Left lobe of liver (tissue), 2 donors: ENCODE results near the gene PRDX3. TPM values are rescaled to one million over a fixed set of nuclear protein-coding genes. Genes with fewer than 3 reads are reported as not detected.
A peak's percentile ranks its signal among the peaks of the same experiment; 100 is the strongest.

ENCODE experiments used
- ATAC-seq: fragments of 200-7000 bp; cut with Tn5 transposase; one replicate; pipeline ENCODE4 v1.9.1; 2020; ENCODE audit warnings: mild to moderate bottlenecking, moderate library complexity
- DNase-seq: peaks from one replicate; pipeline ENCODE4 v3.0.0-alpha.2; 2020; ENCODE audit warnings: low spot score
- total RNA-seq: library from RNA; stranded (reverse); gene quantifications from one replicate; pipeline ENCODE4 v1.2.1, GENCODE V29; 2021
- donor health status: DM: no; HTN: no; CAD: no; lungs with moderate emphysema.
- donor health status: DM: no; HTN: yes; CAD: no.

PRDX3 gene
- total RNA-seq, 1 donor from 2014 or later: 157 TPM

DNA sequence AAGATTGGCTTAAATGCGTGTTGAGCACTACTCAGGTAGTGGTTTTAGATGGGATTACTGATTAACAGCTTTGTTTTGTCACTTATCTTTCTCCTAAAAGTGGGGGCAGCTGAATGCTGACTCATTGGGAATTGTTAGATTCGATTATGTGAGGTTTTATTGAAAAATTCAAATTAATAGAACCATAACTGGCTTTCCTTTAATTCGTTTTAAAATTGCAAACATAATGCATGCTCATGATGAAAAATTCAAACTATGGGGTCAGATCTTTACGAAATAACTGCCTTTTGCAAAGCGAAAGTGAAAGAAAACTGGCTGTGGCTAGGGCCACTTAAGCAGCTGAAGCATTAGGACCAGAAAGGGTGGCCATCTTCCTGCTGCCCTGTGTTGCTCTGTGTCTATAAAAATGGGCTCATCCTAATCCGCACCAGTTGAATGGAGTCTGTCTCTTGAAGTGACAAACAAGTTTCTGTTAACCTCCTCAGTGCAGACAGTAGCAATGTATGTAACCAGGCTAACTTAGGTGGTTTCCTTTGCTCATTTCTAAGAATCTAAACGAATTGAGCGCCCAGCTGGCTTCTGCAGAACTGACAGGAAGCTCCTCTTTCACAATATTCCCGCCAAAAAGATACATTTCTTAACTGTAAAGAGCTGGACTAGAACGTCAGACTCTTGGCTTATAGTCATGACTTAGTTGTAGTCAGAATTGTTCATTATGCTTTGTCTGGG, 46.9 kb downstream of the PRDX3 start:
- peak; percentile 66 for ATAC-seq
- no peak for DNase-seq

- DNase-seq (no peak), ATAC-seq (no peak)
These were observed 48.9 kb downstream of the PRDX3 start for GRCh38 chr10:119129721-119130120.

DNA sequence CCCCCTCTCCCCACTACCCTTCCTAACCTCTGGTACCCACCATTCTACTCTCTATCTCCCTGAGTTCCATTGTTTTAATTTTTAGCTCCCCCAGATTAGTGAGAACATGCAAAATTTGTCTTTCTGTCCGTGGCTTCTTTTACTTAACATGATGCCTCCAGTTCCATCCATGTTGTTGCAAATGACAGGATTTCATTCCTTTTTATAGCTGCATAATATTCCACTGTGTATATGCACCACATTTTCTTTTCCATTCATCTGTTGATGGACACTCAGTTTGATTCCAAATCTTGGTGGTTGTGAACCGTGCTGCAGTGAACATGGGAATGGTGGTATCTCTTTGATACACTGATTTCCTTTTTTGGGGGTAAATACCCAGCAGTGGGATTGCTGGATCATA, 52.7 kb downstream of the PRDX3 start:
- no peak for ATAC-seq
- DNase-seq: no peak

DNA sequence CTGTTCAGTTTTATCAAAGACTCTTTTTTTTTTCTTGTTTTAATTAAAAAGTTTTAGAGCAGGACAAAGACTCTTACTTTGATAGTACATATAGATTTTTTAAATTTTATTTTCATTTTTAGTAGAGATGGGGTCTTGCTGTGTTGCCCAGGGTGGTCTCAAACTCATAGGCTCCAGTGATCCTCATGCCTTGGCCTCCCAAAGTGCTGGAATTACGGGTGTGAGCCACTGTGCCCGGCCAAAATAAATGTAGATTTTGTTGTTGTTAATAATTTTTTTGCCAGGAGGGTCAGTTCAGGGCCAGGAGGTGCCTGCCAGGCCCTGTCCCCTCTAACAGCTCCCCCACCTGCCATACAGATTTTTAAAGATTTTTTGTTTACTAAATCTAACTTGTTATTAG, 57.7 kb downstream of the PRDX3 start:
- ATAC-seq: no peak

GRCh38 chr10:119120413-119120867, 58.2 kb downstream of the PRDX3 start:
- ATAC-seq: peak; percentile 86
- peak; percentile 65 for DNase-seq

More for the DNA sequence above, 57.7 kb downstream of the PRDX3 start:
- DNase-seq: no peak

GRCh38 chr10:119119400-119119799, 59.2 kb downstream of the PRDX3 start:
- DNase-seq (no peak), ATAC-seq (no peak)

DNA sequence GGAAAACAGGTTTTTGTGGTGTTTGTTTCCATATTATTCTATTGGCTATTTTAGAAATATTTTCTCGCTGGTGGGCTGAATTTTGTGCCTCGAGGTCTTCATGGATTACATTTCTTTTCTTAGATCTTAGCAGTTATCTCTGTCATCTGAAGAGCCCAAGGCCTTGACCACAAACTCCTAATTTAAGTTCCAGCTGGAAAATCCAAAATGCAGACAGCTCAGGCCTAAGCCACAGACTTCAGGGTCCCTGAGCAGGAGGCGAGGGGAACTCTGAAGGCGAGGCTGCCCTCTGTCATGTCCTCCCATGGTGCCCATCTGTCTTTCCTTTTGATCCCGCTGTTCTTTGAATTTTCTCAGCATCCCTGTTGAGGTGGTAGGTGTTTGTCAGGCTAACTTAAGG, 60.4 kb downstream of the PRDX3 start:
- DNase-seq: no peak
- ATAC-seq: no peak

Other genes starting within 250 kb of the PRDX3 start
- 0.05 TPM for gene NANOS1, start 149.1 kb downstream of the PRDX3 start, total RNA-seq
- 45.7 TPM for gene EIF3A, start 98.0 kb downstream of the PRDX3 start, total RNA-seq
- gene DENND10, start 74.7 kb downstream of the PRDX3 start, total RNA-seq: 23.1 TPM
- 17.8 TPM for gene SFXN4, start 13.1 kb downstream of the PRDX3 start, total RNA-seq
- 8.4 TPM for gene GRK5, start 28.8 kb upstream of the PRDX3 start, total RNA-seq